K562 (cell line): ENCODE measurements around the gene CNTD1. TPM values are rescaled to one million over a fixed set of nuclear protein-coding genes. Genes with fewer than 3 reads are reported as not detected.

ENCODE experiments used
- CBFA2T3 ChIP-seq: fragments of 450-650 bp; IDR thresholded peaks from 2 replicates; pipeline ENCODE4 v1.6.1; 2017
- CTBP1 ChIP-seq: fragments of 450-650 bp; IDR thresholded peaks from 2 replicates; pipeline ENCODE4 v1.6.1; 2016; ENCODE audit warnings: borderline replicate concordance
- ETV1 ChIP-seq: fragments of 450-650 bp; conservative IDR thresholded peaks from 2 replicates; pipeline ENCODE4 v1.6.1; 2016; ENCODE audit warnings: missing genetic modification characterization, control low read depth, low read depth, missing compliant biosample characterization
- MXI1 ChIP-seq: IDR thresholded peaks from 2 replicates; pipeline ENCODE4 v1.6.1; 2011; ENCODE audit warnings: low read depth, mild to moderate bottlenecking, improper control_type of control experiment, low read length
- MYC ChIP-seq, 2 experiments: fragments of 250-450 bp in 1 of 2; sonication (Bioruptor Pico) in 1 of 2; IDR thresholded peaks; 2 replicates each; pipeline versions ENCODE4 v1.5.1 to v1.6.1; 2012 to 2021; ENCODE audit warnings: low read depth in 2 of 2, borderline replicate concordance in 1 of 2, improper control_type of control experiment in 1 of 2, low read length in 1 of 2, mild to moderate bottlenecking in 1 of 2, moderate library complexity in 1 of 2
- NFYB ChIP-seq: IDR thresholded peaks from 2 replicates; pipeline ENCODE4 v1.6.1; 2011; ENCODE audit warnings: mild to moderate bottlenecking, moderate library complexity; ENCODE audit not compliant: insufficient read length; ENCODE audit errors: extremely low read depth
- NR2C1 ChIP-seq, 2 experiments: fragments of 450-650 bp; IDR thresholded peaks; 2 replicates each; pipeline ENCODE4 v1.6.1; 2017; ENCODE audit warnings: mild to moderate bottlenecking in 2 of 2, antibody characterized with exemption in 1 of 2, inconsistent platforms in 1 of 2, missing compliant biosample characterization in 1 of 2, missing genetic modification characterization in 1 of 2
- POLR3G ChIP-seq: IDR thresholded peaks from 2 replicates; pipeline ENCODE4 v1.6.1; 2011; ENCODE audit not compliant: insufficient read length, insufficient replicate concordance; ENCODE audit errors: extremely low read depth
- RBM25 ChIP-seq: fragments of 200-400 bp; formaldehyde crosslinking; IDR thresholded peaks from 2 replicates; pipeline ENCODE4 v1.6.1; 2018; ENCODE audit warnings: low read length, low read depth, moderate library complexity; ENCODE audit not compliant: severe bottlenecking
- SIN3B ChIP-seq: fragments of 450-650 bp; IDR thresholded peaks from 2 replicates; pipeline ENCODE4 v1.6.1; 2017; ENCODE audit warnings: low read depth, mild to moderate bottlenecking, moderate library complexity
- SMAD2 ChIP-seq: fragments of 150-350 bp; IDR thresholded peaks from 2 replicates; pipeline ENCODE4 v1.6.1; 2014; ENCODE audit warnings: low read depth, mild to moderate bottlenecking, low read length
- TCF7L2 ChIP-seq: fragments of 150-350 bp; IDR thresholded peaks from 2 replicates; pipeline ENCODE4 v1.6.1; 2016; ENCODE audit warnings: low read depth, mild to moderate bottlenecking, low read length, moderate library complexity
- TEAD1 ChIP-seq, 2 experiments: fragments of 450-650 bp in 1 of 2; sonication (generic) in 1 of 2; formaldehyde crosslinking; IDR thresholded peaks; 2 replicates each; pipeline versions ENCODE4 v1.4.0 to v1.8.0; 2020 to 2022; ENCODE audit warnings: mild to moderate bottlenecking in 2 of 2, missing genetic modification reagents in 1 of 2
- TEAD4 ChIP-seq, 2 experiments: sonication (generic) in 1 of 2; formaldehyde crosslinking in 1 of 2; IDR thresholded peaks; 2 replicates each; pipeline versions ENCODE4 v1.6.1 to v1.8.0; 2012 to 2022; ENCODE audit warnings: borderline replicate concordance in 1 of 2, inconsistent platforms in 1 of 2, low read length in 1 of 2, mild to moderate bottlenecking in 1 of 2, missing genetic modification reagents in 1 of 2
- ZBTB1 ChIP-seq: sonication (generic); formaldehyde crosslinking; IDR thresholded peaks from 2 replicates; pipeline ENCODE4 v1.8.1; 2023; ENCODE audit warnings: missing genetic modification reagents, low read depth, mild to moderate bottlenecking, borderline replicate concordance
- ZNF140 ChIP-seq: fragments of 250-450 bp; sonication (Bioruptor Pico); IDR thresholded peaks from 2 replicates; pipeline ENCODE4 v1.8.0; 2021; ENCODE audit warnings: moderate library complexity, mild to moderate bottlenecking, inconsistent platforms
- ZNF551 ChIP-seq: fragments of 250-450 bp; sonication (Bioruptor Pico); IDR thresholded peaks from 2 replicates; pipeline ENCODE4 v1.5.0; 2021; ENCODE audit warnings: mild to moderate bottlenecking, moderate library complexity
- ZZZ3 ChIP-seq: fragments of 450-650 bp; IDR thresholded peaks from 2 replicates; pipeline ENCODE4 v1.6.1; 2016; ENCODE audit warnings: antibody characterized with exemption, mild to moderate bottlenecking, moderate library complexity
- polyA plus RNA-seq, 8 experiments: library from polyadenylated mRNA; depleted of rRNA in 4 of 8; stranded (reverse) in 5 of 8; unstranded in 3 of 8; fragments of >200 nt; fragmentation: Nextera tagmentation in 2 of 8; fragmentation: Illumina TruSeq in 1 of 8; extraction: Ambion mirVana in 2 of 8; extraction: Trizol in 1 of 8; gene quantifications; 2 replicates each; pipeline versions ENCODE4 v1.2.1 to v1.2.3, GENCODE V29; 2011 to 2014; ENCODE audit warnings: inconsistent platforms in 1 of 8, missing spikeins in 1 of 8
- total RNA-seq, 7 experiments: library from RNA; depleted of rRNA in 6 of 7; stranded (reverse); fragments of >200 nt in 6 of 7; fragmentation: Illumina TruSeq in 2 of 7; extraction: Trizol in 2 of 7; gene quantifications; 2 replicates each; pipeline versions ENCODE4 v1.2.1 to v1.2.3, GENCODE V29; 2011 to 2021; ENCODE audit warnings: low replicate concordance in 1 of 7
- TF ChIP-seq, protein P1 (sequence below): sonication (generic); formaldehyde crosslinking; IDR thresholded peaks from 2 replicates; pipeline ENCODE4 v1.8.1; 2023; ENCODE audit warnings: mild to moderate bottlenecking, missing genetic modification reagents
- TF ChIP-seq, protein P2 (sequence below): IDR thresholded peaks from 3 replicates; pipeline ENCODE4 v1.6.1; 2011; ENCODE audit warnings: borderline replicate concordance, mild to moderate bottlenecking, moderate library complexity; ENCODE audit not compliant: insufficient read length; ENCODE audit errors: extremely low read depth

Gene CNTD1
- total and polyA plus RNA-seq, 9 of the 15 experiments (the other 6 are each of a cell fraction or from before 2014, with no cell fraction given): 0.12 to 0.86 (median 0.41) TPM; not detected in 1

DNA sequence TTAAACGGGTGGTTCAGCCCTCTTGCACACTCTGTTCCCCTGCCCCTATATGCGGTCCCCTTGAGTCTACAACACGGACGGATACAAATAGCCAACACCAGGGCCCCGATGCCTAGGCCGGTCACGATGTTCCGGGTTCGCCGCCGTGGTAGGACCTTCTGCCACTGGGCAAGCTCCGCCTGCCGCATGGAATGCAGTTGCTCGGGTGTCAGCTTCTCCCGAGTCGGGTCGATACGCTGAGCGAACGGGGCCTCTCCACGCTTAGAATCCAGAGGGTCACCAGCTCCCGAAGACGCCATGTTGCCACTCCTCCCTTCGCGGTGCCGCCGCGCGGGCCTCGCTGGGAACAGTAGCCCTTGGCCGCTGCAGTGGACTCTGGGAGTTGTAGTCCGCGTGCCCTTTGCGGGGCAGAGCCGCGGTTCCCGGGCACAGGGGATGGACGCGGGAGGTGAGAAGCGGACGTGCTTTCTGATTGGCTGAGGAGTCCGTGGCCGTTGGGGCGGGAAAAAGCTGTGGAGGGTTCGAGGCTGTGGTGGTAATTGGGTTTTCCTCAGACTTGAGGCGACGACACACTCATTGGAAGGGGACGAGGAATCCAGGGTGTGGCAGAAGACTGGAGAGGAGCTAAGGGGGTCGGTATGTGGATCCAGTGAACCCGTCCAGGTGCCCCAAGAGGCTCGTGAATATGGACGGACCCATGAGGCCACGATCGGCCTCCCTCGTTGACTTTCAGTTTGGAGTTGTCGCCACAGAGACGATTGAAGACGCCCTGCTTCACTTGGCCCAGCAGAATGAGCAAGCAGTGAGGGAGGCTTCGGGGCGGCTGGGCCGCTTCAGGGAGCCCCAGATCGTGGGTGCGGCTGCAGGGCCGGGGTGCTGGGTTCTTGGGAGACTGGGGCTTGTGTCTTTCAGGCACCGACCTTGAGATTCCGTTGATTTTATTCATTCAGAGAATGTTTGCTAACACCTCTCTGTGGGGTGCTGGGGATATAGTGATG, at the start of gene CNTD1, which contains the start of gene COA3 (continued):
- TF ChIP-seq ETV1 (tag) (no peak), TEAD4 (IDR thresholded peaks at IDR 0.05; ENCODE audit: low read length) (no peak), TEAD4 (CRISPR knock-in tag; IDR thresholded peaks at IDR 0.05; ENCODE audit: borderline replicate concordance) (no peak; the same call in 1 of the 2 replicates), MYC (IDR thresholded peaks at IDR 0.05; ENCODE audit: low read depth, low read length) (peak; percentile 80), MYC (CRISPR knock-in tag; IDR thresholded peaks at IDR 0.05; ENCODE audit: borderline replicate concordance, low read depth) (no peak), ZZZ3 (no peak), TCF7L2 (no peak), MXI1 (peak; percentile 71; the same call in 1 of the 2 replicates), ZNF551 (no peak), TEAD1 (CRISPR knock-in tag; IDR thresholded peaks at IDR 0.05) (peak; percentile 40; a peak in 2 of 4 replicates), ZNF140 (CRISPR knock-in tag) (no peak), POLR3G (no peak), CBFA2T3 (no peak), NFYB (no peak), NR2C1 (IDR thresholded peaks at IDR 0.05) (peak; percentile 60), NR2C1 (tag; IDR thresholded peaks at IDR 0.05) (peak; percentile 84), ZBTB1 (CRISPR knock-in tag) (no peak), SMAD2 (no peak), SIN3B (peak; percentile 89), RBM25 (peak; percentile 54), CTBP1 (peak; percentile 73; the same call in 1 of the 2 replicates)
- TF ChIP-seq, protein P1, sequence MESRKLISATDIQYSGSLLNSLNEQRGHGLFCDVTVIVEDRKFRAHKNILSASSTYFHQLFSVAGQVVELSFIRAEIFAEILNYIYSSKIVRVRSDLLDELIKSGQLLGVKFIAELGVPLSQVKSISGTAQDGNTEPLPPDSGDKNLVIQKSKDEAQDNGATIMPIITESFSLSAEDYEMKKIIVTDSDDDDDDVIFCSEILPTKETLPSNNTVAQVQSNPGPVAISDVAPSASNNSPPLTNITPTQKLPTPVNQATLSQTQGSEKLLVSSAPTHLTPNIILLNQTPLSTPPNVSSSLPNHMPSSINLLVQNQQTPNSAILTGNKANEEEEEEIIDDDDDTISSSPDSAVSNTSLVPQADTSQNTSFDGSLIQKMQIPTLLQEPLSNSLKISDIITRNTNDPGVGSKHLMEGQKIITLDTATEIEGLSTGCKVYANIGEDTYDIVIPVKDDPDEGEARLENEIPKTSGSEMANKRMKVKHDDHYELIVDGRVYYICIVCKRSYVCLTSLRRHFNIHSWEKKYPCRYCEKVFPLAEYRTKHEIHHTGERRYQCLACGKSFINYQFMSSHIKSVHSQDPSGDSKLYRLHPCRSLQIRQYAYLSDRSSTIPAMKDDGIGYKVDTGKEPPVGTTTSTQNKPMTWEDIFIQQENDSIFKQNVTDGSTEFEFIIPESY (CRISPR knock-in tag): no peak
- TF ChIP-seq, protein P2, sequence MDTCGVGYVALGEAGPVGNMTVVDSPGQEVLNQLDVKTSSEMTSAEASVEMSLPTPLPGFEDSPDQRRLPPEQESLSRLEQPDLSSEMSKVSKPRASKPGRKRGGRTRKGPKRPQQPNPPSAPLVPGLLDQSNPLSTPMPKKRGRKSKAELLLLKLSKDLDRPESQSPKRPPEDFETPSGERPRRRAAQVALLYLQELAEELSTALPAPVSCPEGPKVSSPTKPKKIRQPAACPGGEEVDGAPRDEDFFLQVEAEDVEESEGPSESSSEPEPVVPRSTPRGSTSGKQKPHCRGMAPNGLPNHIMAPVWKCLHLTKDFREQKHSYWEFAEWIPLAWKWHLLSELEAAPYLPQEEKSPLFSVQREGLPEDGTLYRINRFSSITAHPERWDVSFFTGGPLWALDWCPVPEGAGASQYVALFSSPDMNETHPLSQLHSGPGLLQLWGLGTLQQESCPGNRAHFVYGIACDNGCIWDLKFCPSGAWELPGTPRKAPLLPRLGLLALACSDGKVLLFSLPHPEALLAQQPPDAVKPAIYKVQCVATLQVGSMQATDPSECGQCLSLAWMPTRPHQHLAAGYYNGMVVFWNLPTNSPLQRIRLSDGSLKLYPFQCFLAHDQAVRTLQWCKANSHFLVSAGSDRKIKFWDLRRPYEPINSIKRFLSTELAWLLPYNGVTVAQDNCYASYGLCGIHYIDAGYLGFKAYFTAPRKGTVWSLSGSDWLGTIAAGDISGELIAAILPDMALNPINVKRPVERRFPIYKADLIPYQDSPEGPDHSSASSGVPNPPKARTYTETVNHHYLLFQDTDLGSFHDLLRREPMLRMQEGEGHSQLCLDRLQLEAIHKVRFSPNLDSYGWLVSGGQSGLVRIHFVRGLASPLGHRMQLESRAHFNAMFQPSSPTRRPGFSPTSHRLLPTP: no peak
